HepG2 (cell line): ENCODE results near the gene TFPI. TPM values are rescaled to one million over a fixed set of nuclear protein-coding genes. Genes with fewer than 3 reads are reported as not detected.

Experiments
- ATAC-seq: fragments of 200-7000 bp; cut with Tn5 transposase; 3 replicates; pipeline ENCODE4 v1.9.1; 2020; ENCODE audit warnings: mild to moderate bottlenecking, moderate library complexity
- BruUV-seq: library from RNA; stranded (reverse); fragments of 400-500 nt; replicated peaks from 2 replicates; lab custom pipeline; 2021; lab: Mats Ljungman, UMichigan
- CTCF ChIA-PET: fragments of 300-600 bp; formaldehyde crosslinking; extraction: SDS; loops from one replicate; lab custom pipeline; 2021; ENCODE audit warnings: low total read pairs, inconsistent platforms, low intra/inter-chr PET ratio; lab: Yijun Ruan, JAX
- POLR2A ChIA-PET: fragments of 350-600 bp; sonication (Branson Sonifier 250); formaldehyde crosslinking; loops from one replicate; lab custom pipeline; 2020; ENCODE audit warnings: antibody characterized with exemption, inconsistent platforms; lab: Yijun Ruan, JAX
- DNase-seq: peaks from one replicate; pipeline ENCODE4 v3.0.0-alpha.2; 2015; ENCODE audit warnings: low spot score
- FAIRE-seq: peaks from 3 replicates; lab custom pipeline; 2011; peaks lifted over from hg19 to GRCh38; lab: Jason Lieb, UNC
- H2AFZ ChIP-seq: one replicate; pipeline ENCODE4 v1.6.1; 2011; ENCODE audit warnings: low read length, inconsistent platforms
- H3K27ac ChIP-seq: fragments of 300-600 bp; 3 replicates; pipeline ENCODE4 v1.8.0; 2011; ENCODE audit warnings: mixed run types, mild to moderate bottlenecking, mixed read lengths, low read length, inconsistent platforms; ENCODE audit not compliant: insufficient read depth; ENCODE audit errors: extremely low read length
- H3K27me3 ChIP-seq, 2 experiments: fragments of 200-600 bp in 1 of 2; 2 replicates in 1 of 2; 3 replicates in 1 of 2; pipeline versions ENCODE4 v1.6.0 to v1.8.0; 2011; ENCODE audit warnings: low read length in 2 of 2, mild to moderate bottlenecking in 2 of 2, moderate library complexity in 2 of 2, inconsistent platforms in 1 of 2; ENCODE audit not compliant: insufficient read depth in 2 of 2, control insufficient read depth in 1 of 2
- H3K36me3 ChIP-seq, 2 experiments: fragments of 200-600 bp in 1 of 2; replicated peaks in 1 of 2; 2 replicates in 1 of 2; 3 replicates in 1 of 2; pipeline versions ENCODE4 v1.5.1 to v1.8.0; 2011; ENCODE audit warnings: low read length in 2 of 2, inconsistent platforms in 1 of 2; ENCODE audit not compliant: insufficient read depth in 2 of 2, control insufficient read depth in 1 of 2
- H3K4me1 ChIP-seq: 2 replicates; pipeline ENCODE4 v1.5.1; 2012; ENCODE audit warnings: low read length, inconsistent platforms; ENCODE audit not compliant: insufficient read depth
- H3K4me2 ChIP-seq: 2 replicates; pipeline ENCODE4 v1.6.0; 2011; ENCODE audit warnings: low read depth, low read length, inconsistent platforms
- H3K4me3 ChIP-seq, 3 experiments: fragments of 200-600 bp in 1 of 3; sonication (generic), shearing (Covaris generic) in 1 of 3; replicated peaks in 1 of 3; 2 replicates each; pipeline ENCODE4 v1.5.1; 2011 to 2016; ENCODE audit warnings: low read length in 3 of 3, inconsistent platforms in 2 of 3, low read depth in 2 of 3, mild to moderate bottlenecking in 2 of 3, control low read depth in 1 of 3, mixed read lengths in 1 of 3; ENCODE audit not compliant: insufficient read depth in 1 of 3
- H3K79me2 ChIP-seq: one replicate; pipeline ENCODE4 v1.6.1; 2011; ENCODE audit warnings: low read length, inconsistent platforms; ENCODE audit not compliant: insufficient read depth
- H3K9ac ChIP-seq: 2 replicates; pipeline ENCODE4 v1.6.0; 2011; ENCODE audit warnings: mild to moderate bottlenecking, low read depth, low read length, inconsistent platforms; ENCODE audit not compliant: insufficient read depth
- H3K9me3 ChIP-seq: 2 replicates; pipeline ENCODE4 v1.5.1; 2012; ENCODE audit warnings: mild to moderate bottlenecking, low read length
- H4K20me1 ChIP-seq: 2 replicates; pipeline ENCODE4 v1.6.0; 2011; ENCODE audit warnings: inconsistent platforms, mild to moderate bottlenecking, low read length, moderate library complexity; ENCODE audit not compliant: insufficient read depth
- CREM ChIP-seq, 2 experiments: sonication (generic) in 1 of 2; formaldehyde crosslinking in 1 of 2; IDR thresholded peaks; 2 replicates each; pipeline versions ENCODE4 v1.4.0 to v1.6.1; 2016 to 2020; ENCODE audit warnings: antibody characterized with exemption in 1 of 2, mild to moderate bottlenecking in 1 of 2, missing genetic modification reagents in 1 of 2
- GFI1 ChIP-seq: sonication (generic); formaldehyde crosslinking; IDR thresholded peaks from 2 replicates; pipeline ENCODE4 v1.5.0; 2020; ENCODE audit warnings: missing genetic modification reagents, mild to moderate bottlenecking, borderline replicate concordance
- SMARCC2 ChIP-seq: fragments of 450-650 bp; IDR thresholded peaks from 2 replicates; pipeline ENCODE4 v1.6.1; 2017; ENCODE audit warnings: antibody characterized with exemption, mild to moderate bottlenecking
- TMF1 ChIP-seq: sonication (generic); formaldehyde crosslinking; IDR thresholded peaks from 2 replicates; pipeline ENCODE4 v1.8.1; 2022; ENCODE audit warnings: low read depth, missing genetic modification reagents
- XBP1 ChIP-seq: sonication (generic); formaldehyde crosslinking; IDR thresholded peaks from 2 replicates; pipeline ENCODE4 v1.5.0; 2020; ENCODE audit warnings: missing genetic modification reagents
- ZNF549 ChIP-seq: sonication (generic); formaldehyde crosslinking; IDR thresholded peaks from 2 replicates; pipeline ENCODE4 v1.5.0; 2020; ENCODE audit warnings: missing genetic modification reagents
- ZNF558 ChIP-seq: sonication (generic); formaldehyde crosslinking; IDR thresholded peaks from 2 replicates; pipeline ENCODE4 v1.9.0; 2022; ENCODE audit warnings: mild to moderate bottlenecking, missing genetic modification reagents, borderline replicate concordance
- ZNF644 ChIP-seq: IDR thresholded peaks from 2 replicates; pipeline ENCODE4 v1.6.1; 2016; ENCODE audit warnings: low read depth
- WGBS: methylation state at CpG from one replicate; pipeline ENCODE4 v1.1.6; 2017; ENCODE audit warnings: low lambda C conversion rate; 5-methylcytosine and 5-hydroxymethylcytosine counted together
- in situ Hi-C: cut with HindIII; loops from 2 replicates; pipeline ENCODE4 v1.10.0; 2017; ENCODE audit warnings: low pct_unique_long_range_greater_than_20kb; ENCODE audit not compliant: extremely low pct_ligation_motif_present
- intact Hi-C: fragments of 100-400 bp; cut with micrococcal nuclease; formaldehyde crosslinking; loops from one replicate; pipeline ENCODE4 v1.10.0; 2022; ENCODE audit not compliant: unreplicated experiment
- polyA plus RNA-seq, 8 experiments: library from polyadenylated mRNA; depleted of rRNA in 3 of 8; stranded (reverse) in 7 of 8; unstranded in 1 of 8; fragments of >200 nt; fragmentation: Illumina TruSeq in 4 of 8; extraction: Trizol in 4 of 8; gene quantifications; 2 replicates each; pipeline versions ENCODE4 v1.2.1 to v1.2.3, GENCODE V29; 2011 to 2016; ENCODE audit warnings: low read depth in 4 of 8, missing spikeins in 1 of 8, mixed read lengths in 1 of 8; ENCODE audit not compliant: insufficient read depth in 1 of 8
- total RNA-seq, 5 experiments: library from RNA; depleted of rRNA; stranded (reverse); fragments of >200 nt; fragmentation: Illumina TruSeq; extraction: Trizol; gene quantifications; 2 replicates each; pipeline ENCODE4 v1.2.3, GENCODE V29; 2016; ENCODE audit warnings: low read depth in 1 of 5
- TF ChIP-seq, protein P1 (sequence below): sonication (generic); formaldehyde crosslinking; IDR thresholded peaks from 2 replicates; pipeline ENCODE4 v1.8.1; 2023; ENCODE audit warnings: missing genetic modification reagents, inconsistent platforms, borderline replicate concordance
- TF ChIP-seq, protein P2 (sequence below): sonication (generic); formaldehyde crosslinking; IDR thresholded peaks from 2 replicates; pipeline ENCODE4 v1.4.0; 2020; ENCODE audit warnings: missing genetic modification reagents, borderline replicate concordance
- TF ChIP-seq, protein P3 (sequence below): sonication (generic); formaldehyde crosslinking; IDR thresholded peaks from 2 replicates; pipeline ENCODE4; 2020; ENCODE audit warnings: missing genetic modification reagents, mild to moderate bottlenecking, borderline replicate concordance
- TF ChIP-seq, protein P4 (sequence below): sonication (generic); formaldehyde crosslinking; IDR thresholded peaks from 2 replicates; pipeline ENCODE4 v1.4.0; 2020; ENCODE audit warnings: missing genetic modification reagents, mild to moderate bottlenecking, borderline replicate concordance

The TFPI gene
- total and polyA plus RNA-seq, 2 of the 13 experiments (the other 11 are each of a cell fraction or from before 2014, with no cell fraction given): 301 to 436 TPM

DNA sequence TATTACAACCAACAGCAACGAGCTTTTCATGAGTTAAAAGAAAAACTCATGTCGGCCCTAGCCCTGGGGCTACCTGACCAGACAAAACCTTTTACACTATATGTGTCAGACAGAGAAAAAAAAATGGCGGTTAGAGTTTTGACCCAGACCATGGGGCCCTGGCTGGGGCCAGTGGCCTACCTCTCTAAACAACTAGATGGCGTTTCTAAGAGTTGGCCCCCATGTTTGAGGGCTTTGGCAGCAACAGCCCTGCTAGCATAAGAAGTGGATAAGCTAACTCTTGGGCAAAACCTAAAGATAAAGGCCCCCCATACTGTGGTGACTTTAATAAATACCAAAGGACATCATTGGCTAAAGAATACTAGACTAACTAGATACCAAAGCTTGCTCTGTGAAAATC, 39.3 kb downstream of the TFPI start:
- intact Hi-C loops: no loop called here
- TF ChIP-seq ZNF558 (CRISPR knock-in tag) (0 out of 2 replicates have a peak, but pooled peaks have one; percentile 3), XBP1 (no peak), CREM (IDR thresholded peaks at IDR 0.05) (no peak), CREM (CRISPR knock-in tag; IDR thresholded peaks at IDR 0.05) (no peak), ZNF549 (CRISPR knock-in tag) (no peak), TMF1 (CRISPR knock-in tag) (no peak), SMARCC2 (no peak), ZNF644 (CRISPR knock-in tag) (peak; percentile 56; the same call in 1 of the 2 replicates), GFI1 (CRISPR knock-in tag) (no peak)
- TF ChIP-seq, protein P1, sequence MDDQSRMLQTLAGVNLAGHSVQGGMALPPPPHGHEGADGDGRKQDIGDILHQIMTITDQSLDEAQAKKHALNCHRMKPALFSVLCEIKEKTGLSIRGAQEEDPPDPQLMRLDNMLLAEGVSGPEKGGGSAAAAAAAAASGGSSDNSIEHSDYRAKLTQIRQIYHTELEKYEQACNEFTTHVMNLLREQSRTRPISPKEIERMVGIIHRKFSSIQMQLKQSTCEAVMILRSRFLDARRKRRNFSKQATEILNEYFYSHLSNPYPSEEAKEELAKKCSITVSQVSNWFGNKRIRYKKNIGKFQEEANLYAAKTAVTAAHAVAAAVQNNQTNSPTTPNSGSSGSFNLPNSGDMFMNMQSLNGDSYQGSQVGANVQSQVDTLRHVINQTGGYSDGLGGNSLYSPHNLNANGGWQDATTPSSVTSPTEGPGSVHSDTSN (CRISPR knock-in tag): no peak
- TF ChIP-seq, protein P2, sequence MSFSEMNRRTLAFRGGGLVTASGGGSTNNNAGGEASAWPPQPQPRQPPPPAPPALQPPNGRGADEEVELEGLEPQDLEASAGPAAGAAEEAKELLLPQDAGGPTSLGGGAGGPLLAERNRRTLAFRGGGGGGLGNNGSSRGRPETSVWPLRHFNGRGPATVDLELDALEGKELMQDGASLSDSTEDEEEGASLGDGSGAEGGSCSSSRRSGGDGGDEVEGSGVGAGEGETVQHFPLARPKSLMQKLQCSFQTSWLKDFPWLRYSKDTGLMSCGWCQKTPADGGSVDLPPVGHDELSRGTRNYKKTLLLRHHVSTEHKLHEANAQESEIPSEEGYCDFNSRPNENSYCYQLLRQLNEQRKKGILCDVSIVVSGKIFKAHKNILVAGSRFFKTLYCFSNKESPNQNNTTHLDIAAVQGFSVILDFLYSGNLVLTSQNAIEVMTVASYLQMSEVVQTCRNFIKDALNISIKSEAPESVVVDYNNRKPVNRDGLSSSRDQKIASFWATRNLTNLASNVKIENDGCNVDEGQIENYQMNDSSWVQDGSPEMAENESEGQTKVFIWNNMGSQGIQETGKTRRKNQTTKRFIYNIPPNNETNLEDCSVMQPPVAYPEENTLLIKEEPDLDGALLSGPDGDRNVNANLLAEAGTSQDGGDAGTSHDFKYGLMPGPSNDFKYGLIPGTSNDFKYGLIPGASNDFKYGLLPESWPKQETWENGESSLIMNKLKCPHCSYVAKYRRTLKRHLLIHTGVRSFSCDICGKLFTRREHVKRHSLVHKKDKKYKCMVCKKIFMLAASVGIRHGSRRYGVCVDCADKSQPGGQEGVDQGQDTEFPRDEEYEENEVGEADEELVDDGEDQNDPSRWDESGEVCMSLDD: no peak
- TF ChIP-seq, protein P3, sequence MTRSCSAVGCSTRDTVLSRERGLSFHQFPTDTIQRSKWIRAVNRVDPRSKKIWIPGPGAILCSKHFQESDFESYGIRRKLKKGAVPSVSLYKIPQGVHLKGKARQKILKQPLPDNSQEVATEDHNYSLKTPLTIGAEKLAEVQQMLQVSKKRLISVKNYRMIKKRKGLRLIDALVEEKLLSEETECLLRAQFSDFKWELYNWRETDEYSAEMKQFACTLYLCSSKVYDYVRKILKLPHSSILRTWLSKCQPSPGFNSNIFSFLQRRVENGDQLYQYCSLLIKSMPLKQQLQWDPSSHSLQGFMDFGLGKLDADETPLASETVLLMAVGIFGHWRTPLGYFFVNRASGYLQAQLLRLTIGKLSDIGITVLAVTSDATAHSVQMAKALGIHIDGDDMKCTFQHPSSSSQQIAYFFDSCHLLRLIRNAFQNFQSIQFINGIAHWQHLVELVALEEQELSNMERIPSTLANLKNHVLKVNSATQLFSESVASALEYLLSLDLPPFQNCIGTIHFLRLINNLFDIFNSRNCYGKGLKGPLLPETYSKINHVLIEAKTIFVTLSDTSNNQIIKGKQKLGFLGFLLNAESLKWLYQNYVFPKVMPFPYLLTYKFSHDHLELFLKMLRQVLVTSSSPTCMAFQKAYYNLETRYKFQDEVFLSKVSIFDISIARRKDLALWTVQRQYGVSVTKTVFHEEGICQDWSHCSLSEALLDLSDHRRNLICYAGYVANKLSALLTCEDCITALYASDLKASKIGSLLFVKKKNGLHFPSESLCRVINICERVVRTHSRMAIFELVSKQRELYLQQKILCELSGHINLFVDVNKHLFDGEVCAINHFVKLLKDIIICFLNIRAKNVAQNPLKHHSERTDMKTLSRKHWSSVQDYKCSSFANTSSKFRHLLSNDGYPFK (CRISPR knock-in tag): no peak
- TF ChIP-seq, protein P4, sequence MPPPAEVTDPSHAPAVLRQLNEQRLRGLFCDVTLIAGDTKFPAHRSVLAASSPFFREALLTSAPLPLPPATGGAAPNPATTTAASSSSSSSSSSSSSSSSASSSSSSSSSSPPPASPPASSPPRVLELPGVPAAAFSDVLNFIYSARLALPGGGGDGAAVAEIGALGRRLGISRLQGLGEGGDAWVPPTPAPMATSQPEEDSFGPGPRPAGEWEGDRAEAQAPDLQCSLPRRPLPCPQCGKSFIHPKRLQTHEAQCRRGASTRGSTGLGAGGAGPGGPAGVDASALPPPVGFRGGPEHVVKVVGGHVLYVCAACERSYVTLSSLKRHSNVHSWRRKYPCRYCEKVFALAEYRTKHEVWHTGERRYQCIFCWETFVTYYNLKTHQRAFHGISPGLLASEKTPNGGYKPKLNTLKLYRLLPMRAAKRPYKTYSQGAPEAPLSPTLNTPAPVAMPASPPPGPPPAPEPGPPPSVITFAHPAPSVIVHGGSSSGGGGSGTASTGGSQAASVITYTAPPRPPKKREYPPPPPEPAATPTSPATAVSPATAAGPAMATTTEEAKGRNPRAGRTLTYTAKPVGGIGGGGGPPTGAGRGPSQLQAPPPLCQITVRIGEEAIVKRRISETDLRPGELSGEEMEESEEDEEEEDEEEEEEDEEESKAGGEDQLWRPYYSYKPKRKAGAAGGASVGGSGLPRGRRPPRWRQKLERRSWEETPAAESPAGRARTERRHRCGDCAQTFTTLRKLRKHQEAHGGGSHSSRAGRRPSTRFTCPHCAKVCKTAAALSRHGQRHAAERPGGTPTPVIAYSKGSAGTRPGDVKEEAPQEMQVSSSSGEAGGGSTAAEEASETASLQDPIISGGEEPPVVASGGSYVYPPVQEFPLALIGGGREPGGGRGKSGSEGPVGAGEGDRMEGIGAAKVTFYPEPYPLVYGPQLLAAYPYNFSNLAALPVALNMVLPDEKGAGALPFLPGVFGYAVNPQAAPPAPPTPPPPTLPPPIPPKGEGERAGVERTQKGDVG (CRISPR knock-in tag): no peak

More for the DNA sequence above, 39.3 kb downstream of the TFPI start:
- Histone ChIP-seq H3K79me2 (peaks cover 84% of the 10 kb centered on the region), H2AFZ (no peak overlapping the region), H3K9ac (no peak overlapping the region), H3K4me2 (no peak overlapping the region), H3K36me3 (peaks cover 3 to 15% of the 10 kb centered on the region in 2 experiments), H3K27me3 (no peaks in the 10 kb centered on the region; a peak in 1 of 5 replicates), H3K27ac (no peak overlapping the region), H3K4me3 (no peak overlapping the region), H4K20me1 (no peaks in the 10 kb centered on the region; the same call in none of the 2 replicates), H3K4me1 (peaks cover 88% of the 10 kb centered on the region), H3K9me3 (no peaks in the 10 kb centered on the region; the same call in 1 of the 2 replicates)
- FAIRE-seq (no peak), DNase-seq (no peak), ATAC-seq (no peak)
- 95% methylated on average over 4 of the region's 4 CpGs for WGBS
- ChIA-PET POLR2A (interaction anchor here (1.5 to 4.7 kb wide), 2 partner anchors 10 to 35 kb away, joined by 4 to 19 read pairs; no protein-coding TSS in a partner anchor), CTCF (no interaction called here)
- in situ Hi-C loops: no loop called here
- no TSS peak for BruUV-seq
